ENCODE measurements around the gene ZKSCAN4.

ZKSCAN4 gene

DNA sequence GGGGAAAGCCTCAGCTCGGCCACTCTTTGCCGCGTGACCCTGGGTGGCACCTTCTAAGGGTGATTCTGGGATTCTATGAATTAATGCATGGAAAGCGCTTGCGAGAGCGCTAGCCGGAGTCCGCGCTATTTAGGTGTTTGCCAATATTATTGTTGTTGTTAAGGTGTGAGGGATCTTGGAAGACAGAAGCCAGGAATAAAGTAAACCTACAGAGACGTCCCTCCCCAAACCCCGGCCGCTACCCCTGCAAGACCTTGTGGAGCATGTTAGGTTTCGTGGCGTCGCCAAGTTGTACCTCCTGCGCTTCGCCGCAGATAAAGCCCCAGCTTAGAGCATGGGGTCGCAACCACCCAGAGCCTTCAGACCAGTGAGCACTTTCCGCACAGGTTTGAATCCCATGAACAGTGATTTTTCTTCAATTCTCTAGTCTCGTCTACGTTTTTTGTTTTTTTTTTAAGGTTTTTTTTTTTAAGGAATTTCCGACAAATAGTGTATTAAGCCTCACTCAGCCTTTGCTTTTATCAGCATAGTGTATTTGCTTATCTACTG lies 43.9 kb downstream of the ZKSCAN4 start:
- no peak for DNase-seq (ENCODE audit: low read depth)

DNA sequence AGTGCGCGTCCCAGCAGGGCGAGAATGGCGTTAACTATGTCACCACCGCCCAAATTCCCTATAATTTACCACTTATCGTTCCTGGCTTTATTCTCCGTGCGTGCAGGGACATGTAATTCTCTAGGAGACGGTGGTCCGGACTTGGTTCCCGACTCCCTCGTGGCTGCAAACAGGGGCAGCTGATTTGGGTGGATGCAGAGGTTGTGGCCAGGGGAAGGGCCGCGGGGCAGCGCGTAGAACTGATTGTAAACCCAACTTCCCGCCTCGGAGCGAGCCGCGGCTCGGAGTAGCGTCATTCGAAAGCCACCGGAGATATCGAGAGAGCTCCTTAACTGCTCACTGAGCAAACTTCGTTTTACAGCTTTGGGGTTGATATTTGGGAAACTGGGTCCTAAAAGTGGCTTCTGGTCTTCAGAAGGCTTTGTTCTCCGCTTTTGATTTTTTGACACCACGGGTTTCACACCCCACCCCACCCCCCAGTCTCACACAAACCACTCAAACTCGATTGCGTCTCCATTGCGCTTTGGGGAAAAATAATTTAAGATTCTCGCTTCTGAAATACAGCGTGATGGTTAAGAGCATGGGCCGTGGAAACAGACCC lies 44.5 kb downstream of the ZKSCAN4 start:
- no peak for DNase-seq (ENCODE audit: low read depth)

DNA sequence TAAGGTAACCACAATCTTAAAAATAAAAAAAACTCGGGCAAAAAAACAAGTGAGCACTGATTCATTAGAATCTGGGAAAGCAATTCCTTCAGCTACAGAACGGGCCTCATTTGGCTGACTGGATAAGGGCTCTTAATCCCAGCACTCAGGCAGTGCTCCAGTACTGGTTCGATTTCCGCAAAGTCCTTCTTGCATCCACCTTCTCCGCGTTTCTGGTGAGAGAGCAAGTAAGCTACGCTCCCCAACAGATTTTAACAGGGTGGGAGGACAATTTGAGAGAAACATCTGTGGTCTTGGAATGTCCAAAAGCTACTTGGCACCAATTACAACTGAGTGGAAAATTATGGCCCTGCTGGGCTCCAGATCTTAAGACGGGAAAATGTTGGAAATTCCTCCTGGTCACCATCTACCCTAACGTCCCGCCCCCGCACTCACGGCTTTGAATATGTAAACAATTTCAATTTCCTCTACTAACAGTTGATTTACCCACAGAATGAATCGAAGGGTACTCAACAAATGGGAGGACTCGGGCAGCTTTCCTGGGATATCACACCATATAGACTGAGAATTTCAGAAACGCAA lies 45.0 kb downstream of the ZKSCAN4 start:
- no peak for DNase-seq (ENCODE audit: low read depth)

DNA sequence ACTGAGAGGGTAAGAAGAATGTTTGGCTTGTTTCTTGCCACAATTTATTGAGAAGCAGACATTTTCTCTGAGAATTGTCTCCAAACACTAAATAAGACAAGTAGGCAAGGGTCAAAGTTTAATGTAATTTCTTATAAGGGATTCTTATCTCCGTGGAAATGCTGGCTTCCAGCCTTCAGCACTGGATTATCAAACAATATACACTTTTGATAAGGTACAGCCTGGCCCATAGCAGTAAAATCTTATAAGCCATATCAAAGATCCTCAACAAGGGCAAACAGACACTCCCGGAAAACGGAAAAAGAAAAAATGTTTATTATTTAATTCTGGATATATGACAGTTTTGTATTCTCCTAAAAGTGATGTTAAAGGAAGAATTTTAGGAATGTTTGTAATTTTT lies 45.5 kb downstream of the ZKSCAN4 start:
- no peak for DNase-seq (ENCODE audit: low read depth)

DNA sequence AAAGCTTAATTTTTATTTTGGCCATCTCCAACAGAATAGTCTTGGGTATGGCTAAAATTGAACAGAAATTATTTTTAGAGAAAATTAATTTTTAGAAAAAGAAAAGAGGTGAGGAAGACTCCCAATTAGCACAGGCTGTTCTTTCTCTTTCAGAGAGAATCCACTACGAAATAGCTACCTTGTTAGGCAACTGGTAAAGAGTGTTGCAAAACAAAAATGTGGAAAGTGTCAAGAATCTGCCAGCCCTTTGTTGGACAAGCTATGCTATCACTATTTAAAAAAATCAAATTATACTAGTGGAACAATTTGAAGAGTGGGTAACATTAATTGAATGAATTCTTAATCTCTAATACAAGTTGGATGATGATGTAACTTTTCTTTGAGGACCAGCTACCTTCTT lies 46.2 kb downstream of the ZKSCAN4 start:
- no peak for DNase-seq (ENCODE audit: low read depth)

DNA sequence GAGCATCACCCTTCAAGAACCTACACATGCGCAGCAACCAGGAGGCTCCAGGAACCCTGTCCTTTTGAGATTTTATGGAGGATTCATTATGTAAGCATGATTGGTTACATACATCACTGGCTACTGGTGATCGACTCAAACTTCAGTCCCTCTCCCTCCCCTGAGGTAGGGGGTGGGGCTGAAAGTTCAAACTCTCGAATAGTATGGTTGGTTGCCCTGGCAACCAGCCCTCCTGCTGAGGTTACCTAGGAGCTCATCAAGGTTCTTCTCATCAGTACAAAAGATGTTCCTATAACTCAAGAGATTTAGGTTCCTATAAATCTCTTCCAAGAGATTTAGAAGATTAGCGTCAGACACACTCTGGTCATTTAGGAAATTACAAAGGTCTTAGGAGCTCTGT lies 48.9 kb downstream of the ZKSCAN4 start:
- no peak for DNase-seq (ENCODE audit: low read depth)

DNA sequence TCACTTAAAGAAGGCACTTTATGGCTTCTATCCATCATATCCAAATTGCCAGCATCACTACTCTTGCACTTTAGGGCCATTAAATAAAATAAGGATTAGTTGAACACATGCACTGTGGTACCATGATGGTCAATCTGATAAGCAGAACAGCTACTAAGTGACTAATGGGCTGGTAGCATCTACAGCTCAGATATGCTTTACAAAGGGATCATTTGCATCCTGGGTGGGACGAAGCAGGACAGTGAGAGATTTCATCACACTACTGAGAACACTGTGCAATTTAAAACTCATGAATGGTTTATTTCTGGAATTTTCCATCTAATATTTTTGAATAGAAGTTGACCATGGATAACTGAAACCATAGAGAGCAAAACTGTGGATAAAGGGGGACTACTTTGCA lies 52.0 kb downstream of the ZKSCAN4 start:
- no peak for DNase-seq (ENCODE audit: low read depth)

All from activated T-cell treated with anti-CD3 and anti-CD28 coated beads for 48 hours (primary cell).